HCT116 (cell line): ENCODE results near the gene LAMA4. TPM values are rescaled to one million over a fixed set of nuclear protein-coding genes. Genes with fewer than 3 reads are reported as not detected.

Experiments
- ATAC-seq: fragments of 200-7000 bp; cut with Tn5 transposase; 2 replicates; pipeline ENCODE4 v1.9.1; 2020; ENCODE audit warnings: mild to moderate bottlenecking, moderate library complexity
- BruUV-seq: library from RNA; stranded (reverse); fragments of 400-500 nt; replicated peaks from 2 replicates; lab custom pipeline; 2021; lab: Mats Ljungman, UMichigan
- CTCF ChIA-PET: fragments of 300-600 bp; sonication (Branson Sonifier 250); formaldehyde crosslinking; loops from one replicate; lab custom pipeline; 2021; ENCODE audit warnings: antibody characterized with exemption; lab: Charles Lee
- POLR2A ChIA-PET: fragments of 300-600, 350-600 bp; sonication (Branson Sonifier 250); formaldehyde crosslinking; loops from one replicate; lab custom pipeline; 2021; ENCODE audit warnings: antibody characterized with exemption; lab: Charles Lee
- RAD21 ChIA-PET, 2 experiments: fragments of 300-600 bp; sonication (Branson Sonifier 250); formaldehyde crosslinking; loops; one replicate each; lab custom pipeline; 2023; ENCODE audit warnings: low total read pairs in 2 of 2; ENCODE audit not compliant: uncharacterized antibody in 2 of 2, unreplicated experiment in 2 of 2, low non-redundant PET in 1 of 2; lab: Charles Lee
- DNase-seq: peaks from one replicate; pipeline ENCODE4 v3.0.0-alpha.2; 2010; ENCODE audit warnings: low read depth, low spot score
- H2AFZ ChIP-seq: fragments of 200-600 bp; shearing (Covaris generic), sonication (generic); 2 replicates; pipeline ENCODE4 v1.6.1; 2017; ENCODE audit warnings: low read depth, mixed run types, mixed read lengths, antibody characterized with exemption, low read length; ENCODE audit not compliant: poor library complexity, severe bottlenecking
- H3K27ac ChIP-seq: 2 replicates; pipeline ENCODE4 v1.5.1; 2012; ENCODE audit warnings: low read depth, low read length
- H3K27me3 ChIP-seq: fragments of 200-600 bp; sonication (generic); 2 replicates; pipeline ENCODE4 v1.6.1; 2016; ENCODE audit warnings: mixed run types, low read length, mixed read lengths; ENCODE audit not compliant: insufficient read depth
- H3K36me3 ChIP-seq, 2 experiments: fragments of 200-500 bp in 1 of 2; fragments of 200-600 bp in 1 of 2; sonication (Bioruptor generic) in 1 of 2; sonication (generic) in 1 of 2; 2 replicates each; pipeline versions ENCODE4 v1.5.1 to v1.6.1; 2014 to 2016; ENCODE audit warnings: low read length in 2 of 2, inconsistent platforms in 1 of 2, mixed read lengths in 1 of 2, mixed run types in 1 of 2; ENCODE audit not compliant: insufficient read depth in 2 of 2, control insufficient read depth in 1 of 2
- H3K4me1 ChIP-seq, 2 experiments: fragments of 200-600 bp in 1 of 2; sonication (generic) in 1 of 2; 2 replicates each; pipeline versions ENCODE4 v1.5.1 to v1.6.1; 2012 to 2017; ENCODE audit warnings: low read length in 2 of 2, inconsistent platforms in 1 of 2, mild to moderate bottlenecking in 1 of 2, mixed read lengths in 1 of 2, mixed run types in 1 of 2, moderate library complexity in 1 of 2; ENCODE audit not compliant: insufficient read depth in 2 of 2, control insufficient read depth in 1 of 2
- H3K4me2 ChIP-seq: fragments of 200-600 bp; sonication (generic); 2 replicates; pipeline ENCODE4 v1.6.1; 2017; ENCODE audit warnings: mixed run types, low read length, mixed read lengths
- H3K4me3 ChIP-seq, 2 experiments: fragments of 200-600 bp in 1 of 2; sonication (generic) in 1 of 2; replicated peaks in 1 of 2; 2 replicates each; pipeline ENCODE4 v1.5.1; 2011 to 2016; ENCODE audit warnings: low read length in 2 of 2, control low read depth in 1 of 2, low read depth in 1 of 2, mild to moderate bottlenecking in 1 of 2, mixed read lengths in 1 of 2, mixed run types in 1 of 2
- H3K79me2 ChIP-seq: fragments of 200-600 bp; sonication (generic); 2 replicates; pipeline ENCODE4 v1.6.1; 2017; ENCODE audit warnings: mild to moderate bottlenecking, mixed run types, low read length, moderate library complexity, mixed read lengths; ENCODE audit not compliant: insufficient read depth
- H3K9ac ChIP-seq: fragments of 200-600 bp; sonication (generic); 2 replicates; pipeline ENCODE4 v1.6.1; 2016; ENCODE audit warnings: low read length, mixed read lengths
- H3K9me2 ChIP-seq: fragments of 200-600 bp; sonication (generic), shearing (Covaris generic); 2 replicates; pipeline ENCODE4 v1.6.1; 2017; ENCODE audit warnings: mixed run types, mild to moderate bottlenecking, moderate library complexity; ENCODE audit not compliant: insufficient read depth
- H3K9me3 ChIP-seq, 2 experiments: fragments of 200-500 bp in 1 of 2; fragments of 200-600 bp in 1 of 2; sonication (Bioruptor generic) in 1 of 2; sonication (generic) in 1 of 2; 2 replicates each; pipeline ENCODE4 v1.6.1; 2014 to 2017; ENCODE audit warnings: low read length in 2 of 2, mixed read lengths in 2 of 2, inconsistent platforms in 1 of 2, low read depth in 1 of 2, mild to moderate bottlenecking in 1 of 2, mixed run types in 1 of 2, moderate library complexity in 1 of 2; ENCODE audit not compliant: control insufficient read depth in 1 of 2, insufficient read depth in 1 of 2
- H4K20me1 ChIP-seq: fragments of 200-600 bp; sonication (generic), shearing (Covaris generic); 2 replicates; pipeline ENCODE4 v1.6.1; 2017; ENCODE audit warnings: mixed run types, mild to moderate bottlenecking, moderate library complexity; ENCODE audit not compliant: insufficient read depth
- CBX3 ChIP-seq: IDR thresholded peaks from 2 replicates; pipeline ENCODE4 v1.6.1; 2012; ENCODE audit warnings: low read depth
- CEBPB ChIP-seq: IDR thresholded peaks from 2 replicates; pipeline ENCODE4 v1.6.1; 2012; ENCODE audit warnings: low read depth
- EZH2 ChIP-seq: fragments of 200-600 bp; sonication (generic); IDR thresholded peaks from 2 replicates; pipeline ENCODE4 v1.6.1; 2017; ENCODE audit warnings: antibody characterized with exemption, mixed run types
- JUND ChIP-seq: IDR thresholded peaks from 2 replicates; pipeline ENCODE4 v1.6.1; 2012
- POLR2AphosphoS5 ChIP-seq: IDR thresholded peaks from 2 replicates; pipeline ENCODE4 v1.6.1; 2011; ENCODE audit warnings: mild to moderate bottlenecking, low read depth, low read length, moderate library complexity
- RAD21 ChIP-seq: IDR thresholded peaks from 2 replicates; pipeline ENCODE4 v1.6.1; 2012; ENCODE audit warnings: low read depth, mild to moderate bottlenecking
- SIN3A ChIP-seq: IDR thresholded peaks from 2 replicates; pipeline ENCODE4 v1.6.1; 2012; ENCODE audit warnings: low read depth
- SP1 ChIP-seq: IDR thresholded peaks from 2 replicates; pipeline ENCODE4 v1.6.1; 2012; ENCODE audit warnings: low read depth
- YY1 ChIP-seq: IDR thresholded peaks from 2 replicates; pipeline ENCODE4 v1.6.1; 2011; ENCODE audit warnings: low read length, low read depth, moderate library complexity, mild to moderate bottlenecking; ENCODE audit not compliant: insufficient replicate concordance; ENCODE audit errors: extremely low read depth
- ZBTB33 ChIP-seq: IDR thresholded peaks from 2 replicates; pipeline ENCODE4 v1.6.1; 2011; ENCODE audit warnings: mild to moderate bottlenecking, low read length, moderate library complexity; ENCODE audit not compliant: insufficient replicate concordance; ENCODE audit errors: extremely low read depth
- intact Hi-C: fragments of 100-400 bp; cut with micrococcal nuclease; formaldehyde crosslinking; loops from 2 replicates; pipeline ENCODE4 v1.10.0; 2022
- total RNA-seq: library from RNA; stranded (reverse); gene quantifications from one replicate; pipeline ENCODE4 v1.2.1, GENCODE V29; 2021; ENCODE audit not compliant: unreplicated experiment

The LAMA4 gene
- total RNA-seq, 1 experiment from 2014 or later = 2.2 TPM

- ATAC-seq (no peak), DNase-seq (no peak)
- TF ChIP-seq POLR2AphosphoS5 = no peak
- no peak for TF ChIP-seq SP1
- TF ChIP-seq RAD21 = no peak
- TF ChIP-seq CEBPB = no peak
- no peak for TF ChIP-seq CBX3
- TF ChIP-seq YY1 = no peak
- TF ChIP-seq JUND = no peak
- TF ChIP-seq ZBTB33 = no peak
- no peak for TF ChIP-seq EZH2
- no peak for TF ChIP-seq SIN3A
- Histone ChIP-seq H3K9me3 (no peaks in the 10 kb centered on the region), H3K4me3 (no peak overlapping the region), H4K20me1 (no peaks in the 10 kb centered on the region), H3K79me2 (no peaks in the 10 kb centered on the region), H3K4me2 (no peak overlapping the region), H2AFZ (no peak overlapping the region), H3K9ac (no peak overlapping the region), H3K27me3 (no peaks in the 10 kb centered on the region), H3K36me3 (no peaks in the 10 kb centered on the region), H3K4me1 (peaks cover 0 to 6% of the 10 kb centered on the region in 2 experiments; a peak in 1 of 4 replicates), H3K9me2 (no peaks in the 10 kb centered on the region), H3K27ac (no peak overlapping the region)
- ChIA-PET RAD21 (no interaction called here), CTCF (interaction anchor here (1.8 kb wide), 1 partner anchor 9 kb away, joined by 7 read pairs; no protein-coding TSS in a partner anchor), POLR2A (no interaction called here)
- BruUV-seq = no TSS peak
- intact Hi-C loops = no loop called here
Observed at GRCh38 chr6:112286500-112287144, 32.3 kb upstream of the LAMA4 start.
